OCI-LY1 (cell line): ENCODE measurements around the gene P2RY6.

Experiments
- EZH2 ChIP-seq: fragments of 200-600 bp; sonication (generic), shearing (Covaris generic); IDR thresholded peaks from 2 replicates; pipeline ENCODE4 v1.8.0; 2017; ENCODE audit warnings: borderline replicate concordance, mixed run types, mild to moderate bottlenecking, antibody characterized with exemption, low read length, moderate library complexity, mixed read lengths
- TF ChIP-seq, protein P1 (sequence below): fragments of 200-600 bp; sonication (generic), shearing (Covaris generic); IDR thresholded peaks from 2 replicates; pipeline ENCODE4 v1.5.1; 2017; ENCODE audit warnings: mild to moderate bottlenecking, antibody characterized with exemption, low read length, moderate library complexity, mixed read lengths

DNA sequence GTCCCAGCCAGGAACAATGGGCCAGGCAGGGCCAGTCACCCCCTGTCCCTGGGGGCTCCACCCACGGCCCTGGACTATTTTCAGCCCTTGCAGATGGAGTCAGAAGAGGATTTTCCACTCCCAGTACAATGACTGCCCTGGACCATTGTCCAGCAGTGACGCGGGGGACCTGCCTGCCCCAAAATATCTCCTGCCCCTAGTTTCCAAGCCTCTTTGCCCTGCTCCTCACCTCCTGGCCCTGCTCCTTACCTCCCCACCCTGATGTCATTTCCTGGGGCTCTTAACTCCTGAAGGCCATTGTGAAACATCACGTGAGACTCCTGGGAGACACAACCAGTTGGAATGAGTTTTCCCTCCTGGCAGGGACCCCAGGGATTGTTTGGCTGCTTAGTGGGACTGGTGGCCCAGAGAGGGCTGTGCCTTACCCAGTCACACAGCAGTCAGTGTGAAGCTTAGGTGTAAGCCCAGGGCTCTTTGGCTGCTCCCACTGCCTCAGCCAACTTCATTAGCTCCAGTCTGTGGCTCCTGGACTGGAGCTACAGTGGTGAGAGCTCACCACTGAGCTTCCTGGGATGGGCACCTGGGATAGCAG, 31.9 kb upstream of the P2RY6 start:
- TF ChIP-seq, protein P1, sequence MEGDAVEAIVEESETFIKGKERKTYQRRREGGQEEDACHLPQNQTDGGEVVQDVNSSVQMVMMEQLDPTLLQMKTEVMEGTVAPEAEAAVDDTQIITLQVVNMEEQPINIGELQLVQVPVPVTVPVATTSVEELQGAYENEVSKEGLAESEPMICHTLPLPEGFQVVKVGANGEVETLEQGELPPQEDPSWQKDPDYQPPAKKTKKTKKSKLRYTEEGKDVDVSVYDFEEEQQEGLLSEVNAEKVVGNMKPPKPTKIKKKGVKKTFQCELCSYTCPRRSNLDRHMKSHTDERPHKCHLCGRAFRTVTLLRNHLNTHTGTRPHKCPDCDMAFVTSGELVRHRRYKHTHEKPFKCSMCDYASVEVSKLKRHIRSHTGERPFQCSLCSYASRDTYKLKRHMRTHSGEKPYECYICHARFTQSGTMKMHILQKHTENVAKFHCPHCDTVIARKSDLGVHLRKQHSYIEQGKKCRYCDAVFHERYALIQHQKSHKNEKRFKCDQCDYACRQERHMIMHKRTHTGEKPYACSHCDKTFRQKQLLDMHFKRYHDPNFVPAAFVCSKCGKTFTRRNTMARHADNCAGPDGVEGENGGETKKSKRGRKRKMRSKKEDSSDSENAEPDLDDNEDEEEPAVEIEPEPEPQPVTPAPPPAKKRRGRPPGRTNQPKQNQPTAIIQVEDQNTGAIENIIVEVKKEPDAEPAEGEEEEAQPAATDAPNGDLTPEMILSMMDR, result no peak
- no peak for TF ChIP-seq EZH2
